ENCODE data around the gene NRN1L. TPM values are rescaled to one million over a fixed set of nuclear protein-coding genes. Genes with fewer than 3 reads are reported as not detected.

NRN1L gene
- total RNA-seq, 2 donors from 2014 or later = 2.5 to 2.6 TPM

- no peaks in the 10 kb centered on the region for H3K9me3 ChIP-seq (ENCODE audit: control insufficient read depth, low read length, poor library complexity, severe bottlenecking)
- Mint-ChIP-seq H3K36me3 (ENCODE audit: low read depth) (peaks cover 7% of the 10 kb centered on the region), H3K4me3 (no peak overlapping the region), H3K27ac (peak overlapping the region; percentile 67), H3K27me3 (no peaks in the 10 kb centered on the region), H3K4me1 (peaks cover 19% of the 10 kb centered on the region)
- DNase-seq (no peak), ATAC-seq (no peak)
Observed at GRCh38 chr16:67933805-67934204, 49.1 kb downstream of the NRN1L start.

- ATAC-seq = no peak
- peaks cover 19% of the 10 kb centered on the region for H3K4me1 Mint-ChIP-seq
- H3K27me3 Mint-ChIP-seq = no peaks in the 10 kb centered on the region
- DNase-seq = no peak
- H3K36me3 Mint-ChIP-seq (ENCODE audit: low read depth) = peaks cover 7% of the 10 kb centered on the region
- H3K27ac Mint-ChIP-seq = peak overlapping the region; percentile 96
- H3K4me3 Mint-ChIP-seq = no peak overlapping the region
- no peaks in the 10 kb centered on the region for H3K9me3 ChIP-seq (ENCODE audit: control insufficient read depth, low read length, poor library complexity, severe bottlenecking)
Observed at GRCh38 chr16:67934306-67935100, 49.8 kb downstream of the NRN1L start.

GRCh38 chr16:67935101-67935401 lies 50.4 kb downstream of the NRN1L start:
- H3K27me3 Mint-ChIP-seq = no peaks in the 10 kb centered on the region
- DNase-seq = no peak
- H3K27ac Mint-ChIP-seq = peak overlapping the region; percentile 96
- H3K36me3 Mint-ChIP-seq (ENCODE audit: low read depth) = peaks cover 7% of the 10 kb centered on the region
- peaks cover 24% of the 10 kb centered on the region for H3K4me1 Mint-ChIP-seq
- H3K9me3 ChIP-seq (ENCODE audit: control insufficient read depth, low read length, poor library complexity, severe bottlenecking) = no peaks in the 10 kb centered on the region
- no peak for ATAC-seq
- peak overlapping the region; percentile 100 for H3K4me3 Mint-ChIP-seq

GRCh38 chr16:67935402-67936123 lies 50.9 kb downstream of the NRN1L start:
- Mint-ChIP-seq H3K27ac (peak overlapping the region; percentile 96), H3K4me1 (peaks cover 28% of the 10 kb centered on the region), H3K4me3 (peak overlapping the region; percentile 100), H3K36me3 (ENCODE audit: low read depth) (peaks cover 7% of the 10 kb centered on the region), H3K27me3 (no peaks in the 10 kb centered on the region)
- no peaks in the 10 kb centered on the region for H3K9me3 ChIP-seq (ENCODE audit: control insufficient read depth, low read length, poor library complexity, severe bottlenecking)
- DNase-seq (peak; percentile 84 to 93 (median 91)), ATAC-seq (peak; percentile 95)

Other genes with a start within 250 kb of the NRN1L start
- 100 to 1,000 TPM; 144 to 145 TPM for gene CARMIL2, start 239.7 kb upstream of the NRN1L start, total RNA-seq
- 10 to 100 TPM; 29.5 to 38.7 TPM for gene ACD, start 224.6 kb upstream of the NRN1L start, total RNA-seq
- 1 to 10 TPM; 6.3 to 7.9 TPM for gene PARD6A, start 223.9 kb upstream of the NRN1L start, total RNA-seq
- 1 to 10 TPM; 6.1 to 6.8 TPM for gene ENKD1, start 218.1 kb upstream of the NRN1L start, total RNA-seq
- 1 to 10 TPM; 2.9 to 5.1 TPM for gene C16orf86, start 218.1 kb upstream of the NRN1L start, total RNA-seq
- gene GFOD2, start 165.6 kb upstream of the NRN1L start, total RNA-seq = 10 to 100 TPM; 11.7 to 14.7 TPM
- 10 to 100 TPM; 29.8 to 30.4 TPM for gene RANBP10, start 78.3 kb upstream of the NRN1L start, total RNA-seq
- gene TSNAXIP1, start 78.0 kb upstream of the NRN1L start, total RNA-seq = under 1 TPM; 0.62 to 0.63 TPM
- 10 to 100 TPM; 31.2 to 33.1 TPM for gene THAP11, start 42.6 kb upstream of the NRN1L start, total RNA-seq
- gene NUTF2, start 38.0 kb upstream of the NRN1L start, total RNA-seq = 10 to 100 TPM; 46.6 to 66.8 TPM
- gene CENPT, start 37.2 kb upstream of the NRN1L start, total RNA-seq = 10 to 100 TPM; 75.3 to 77.0 TPM
- 100 to 1,000 TPM in 1 of 2 donors, 10 to 100 TPM in 1; 99.0 to 105 TPM for gene EDC4, start 11.8 kb upstream of the NRN1L start, total RNA-seq
- gene PSKH1, start 8.4 kb downstream of the NRN1L start, total RNA-seq = 10 to 100 TPM; 14.5 to 15.5 TPM
- 1 to 10 TPM; 6.7 to 8.4 TPM for gene CTRL, start 47.0 kb downstream of the NRN1L start, total RNA-seq
- 100 to 1,000 TPM in 1 of 2 donors, 10 to 100 TPM in 1; 93.7 to 119 TPM for gene PSMB10, start 52.0 kb downstream of the NRN1L start, total RNA-seq
- gene LCAT, start 59.2 kb downstream of the NRN1L start, total RNA-seq = 1 to 10 TPM; 4.6 to 5.7 TPM
- gene SLC12A4, start 83.8 kb downstream of the NRN1L start, total RNA-seq = 10 to 100 TPM; 19.5 to 24.3 TPM
- gene DPEP3, start 95.6 kb downstream of the NRN1L start, total RNA-seq = under 1 TPM; 0.22 to 0.68 TPM
- gene DPEP2, start 114.6 kb downstream of the NRN1L start, total RNA-seq = 10 to 100 TPM; 42.7 to 51.2 TPM
- gene DPEP2NB, start 131.0 kb downstream of the NRN1L start, total RNA-seq = not detected
- 10 to 100 TPM; 13.2 to 14.8 TPM for gene DDX28, start 138.3 kb downstream of the NRN1L start, total RNA-seq
- gene DUS2, start 138.4 kb downstream of the NRN1L start, total RNA-seq = 10 to 100 TPM; 12.0 to 12.3 TPM
- 100 to 1,000 TPM in 1 of 2 donors, 10 to 100 TPM in 1; 94.5 to 101 TPM for gene NFATC3, start 200.5 kb downstream of the NRN1L start, total RNA-seq